ENCODE measurements around the gene NDUFA12. TPM values are rescaled to one million over a fixed set of nuclear protein-coding genes. Genes with fewer than 3 reads are reported as not detected.

NDUFA12 gene
- total RNA-seq, 4 donors from 2014 or later, result 59.6 to 82.3 (median 68.8) TPM

DNA sequence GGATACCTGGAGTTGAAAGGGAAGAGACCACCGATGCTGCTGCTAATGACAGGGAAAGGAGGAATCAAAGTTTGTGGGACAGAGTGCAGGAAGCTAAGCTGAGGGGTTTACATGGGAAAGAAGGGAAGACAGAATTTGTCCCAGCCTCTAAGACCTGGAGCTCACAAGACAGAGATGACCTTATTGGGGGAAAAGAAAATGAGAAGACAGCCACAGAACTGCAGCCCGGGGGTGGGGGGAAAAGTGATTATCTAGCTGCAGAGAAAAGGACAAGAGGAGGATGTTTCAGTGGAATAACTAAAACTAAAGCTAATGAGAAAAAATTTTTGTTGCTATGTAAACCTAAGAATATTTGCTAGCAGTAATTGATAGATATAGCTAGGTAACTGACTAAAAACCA, 30.7 kb downstream of the NDUFA12 start:
- TF ChIP-seq EP300 (IDR thresholded peaks at IDR 0.05) (no peak), POLR2A (IDR thresholded peaks at IDR 0.05) (no peak)
- TF ChIP-seq, protein P1, sequence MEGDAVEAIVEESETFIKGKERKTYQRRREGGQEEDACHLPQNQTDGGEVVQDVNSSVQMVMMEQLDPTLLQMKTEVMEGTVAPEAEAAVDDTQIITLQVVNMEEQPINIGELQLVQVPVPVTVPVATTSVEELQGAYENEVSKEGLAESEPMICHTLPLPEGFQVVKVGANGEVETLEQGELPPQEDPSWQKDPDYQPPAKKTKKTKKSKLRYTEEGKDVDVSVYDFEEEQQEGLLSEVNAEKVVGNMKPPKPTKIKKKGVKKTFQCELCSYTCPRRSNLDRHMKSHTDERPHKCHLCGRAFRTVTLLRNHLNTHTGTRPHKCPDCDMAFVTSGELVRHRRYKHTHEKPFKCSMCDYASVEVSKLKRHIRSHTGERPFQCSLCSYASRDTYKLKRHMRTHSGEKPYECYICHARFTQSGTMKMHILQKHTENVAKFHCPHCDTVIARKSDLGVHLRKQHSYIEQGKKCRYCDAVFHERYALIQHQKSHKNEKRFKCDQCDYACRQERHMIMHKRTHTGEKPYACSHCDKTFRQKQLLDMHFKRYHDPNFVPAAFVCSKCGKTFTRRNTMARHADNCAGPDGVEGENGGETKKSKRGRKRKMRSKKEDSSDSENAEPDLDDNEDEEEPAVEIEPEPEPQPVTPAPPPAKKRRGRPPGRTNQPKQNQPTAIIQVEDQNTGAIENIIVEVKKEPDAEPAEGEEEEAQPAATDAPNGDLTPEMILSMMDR (IDR thresholded peaks at IDR 0.05), result no peak
- WGBS, 2 donors, result 75 to 76% methylated on average over 2 of the region's 2 CpGs
- Histone ChIP-seq H3K4me3 (no peak overlapping the region), H3K36me3 (peaks cover 0 to 30% (median 0%) of the 10 kb centered on the region in 3 donors), H3K27ac (no peak overlapping the region), H3K9me3 (no peaks in the 10 kb centered on the region), H3K27me3 (no peaks in the 10 kb centered on the region), H3K4me1 (no peaks in the 10 kb centered on the region)
- DNase-seq (ENCODE audit: low spot score in 2 of 2), result no peak

DNA sequence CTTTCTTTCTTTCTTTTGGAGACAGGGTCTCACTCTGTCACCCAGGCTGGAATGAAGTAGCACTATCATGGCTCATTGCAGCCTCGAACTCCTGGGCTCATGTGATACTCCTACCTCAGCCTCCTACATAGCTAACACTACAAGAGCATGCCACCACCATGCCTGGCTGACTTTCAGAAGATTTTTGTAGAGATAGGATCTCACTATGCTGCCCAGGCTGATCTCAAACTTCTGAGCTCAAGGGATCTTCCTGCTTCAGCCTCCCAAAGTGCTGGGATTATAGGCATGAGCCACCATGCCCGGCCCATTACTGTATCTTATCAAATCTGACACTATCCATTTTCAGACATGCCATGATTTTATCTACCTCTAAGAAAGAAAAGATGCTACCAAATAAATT, 31.6 kb downstream of the NDUFA12 start:
- H3K9me3 ChIP-seq, result no peaks in the 10 kb centered on the region
- peaks cover 0 to 30% (median 0%) of the 10 kb centered on the region in 3 donors for H3K36me3 ChIP-seq
- H3K4me1 ChIP-seq, result no peaks in the 10 kb centered on the region
- no peak overlapping the region for H3K4me3 ChIP-seq
- no peak overlapping the region for H3K27ac ChIP-seq
- WGBS, 2 donors, result 93 to 100% methylated on average over 2 of the region's 2 CpGs
- TF ChIP-seq EP300 (IDR thresholded peaks at IDR 0.05) (no peak), POLR2A (IDR thresholded peaks at IDR 0.05) (no peak)
- TF ChIP-seq, protein P1 (IDR thresholded peaks at IDR 0.05), result no peak
- no peak for DNase-seq (ENCODE audit: low spot score in 2 of 2)
- H3K27me3 ChIP-seq, result no peaks in the 10 kb centered on the region

DNA sequence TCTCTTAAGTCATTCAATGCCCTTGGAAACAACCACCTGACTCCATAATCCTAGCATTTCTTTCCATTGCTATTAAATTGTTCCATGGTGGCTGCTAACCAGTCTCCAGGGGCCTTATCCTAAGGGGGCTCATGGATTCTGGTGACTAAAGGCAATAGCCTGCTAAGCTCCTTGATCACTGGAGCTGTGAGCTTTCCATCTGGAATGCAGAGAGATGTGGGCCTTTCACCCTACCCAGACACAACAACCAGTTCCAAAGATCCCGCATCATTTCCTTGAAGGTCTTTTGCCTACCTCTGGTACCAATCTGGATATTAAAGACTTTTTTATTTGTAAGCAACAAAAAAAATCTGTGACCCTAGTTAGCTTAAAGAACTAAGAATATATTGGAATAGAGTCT, 32.9 kb downstream of the NDUFA12 start:
- Histone ChIP-seq H3K4me1 (no peaks in the 10 kb centered on the region), H3K9me3 (no peaks in the 10 kb centered on the region), H3K4me3 (no peak overlapping the region), H3K27me3 (no peaks in the 10 kb centered on the region), H3K27ac (no peak overlapping the region), H3K36me3 (peaks cover 0 to 30% (median 0%) of the 10 kb centered on the region in 3 donors)
- WGBS, 2 donors, result 97 to 100% methylated on average over 1 of the region's 1 CpG
- DNase-seq (ENCODE audit: low spot score in 2 of 2), result no peak
- TF ChIP-seq POLR2A (IDR thresholded peaks at IDR 0.05) (no peak), EP300 (IDR thresholded peaks at IDR 0.05) (no peak)
- TF ChIP-seq, protein P1 (IDR thresholded peaks at IDR 0.05), result no peak

DNA sequence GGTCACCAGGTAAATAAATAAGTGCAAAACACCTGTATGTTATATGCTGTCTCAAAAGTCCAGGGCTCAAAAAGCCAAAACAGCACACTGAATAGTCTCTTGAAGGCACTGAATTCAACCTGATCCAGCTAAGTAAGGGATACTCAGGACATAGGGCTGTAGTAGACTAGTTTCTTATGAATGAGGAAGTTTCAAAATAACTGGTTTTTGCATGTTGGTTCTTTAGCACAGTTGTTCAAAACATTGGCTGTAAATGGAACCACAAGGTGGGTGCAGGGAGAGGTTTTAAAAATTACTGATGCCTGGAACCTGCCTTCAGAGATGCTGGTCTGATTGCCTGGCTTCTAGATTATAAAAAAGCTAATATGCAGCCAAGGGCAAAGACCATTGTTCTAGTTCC, 34.1 kb downstream of the NDUFA12 start:
- Histone ChIP-seq H3K36me3 (peaks cover 0 to 30% (median 0%) of the 10 kb centered on the region in 3 donors), H3K27me3 (no peaks in the 10 kb centered on the region), H3K4me1 (no peaks in the 10 kb centered on the region), H3K27ac (no peak overlapping the region), H3K4me3 (no peak overlapping the region), H3K9me3 (no peaks in the 10 kb centered on the region)
- DNase-seq (ENCODE audit: low spot score in 2 of 2), result no peak
- TF ChIP-seq, protein P1 (IDR thresholded peaks at IDR 0.05), result no peak
- TF ChIP-seq EP300 (IDR thresholded peaks at IDR 0.05) (no peak), POLR2A (IDR thresholded peaks at IDR 0.05) (no peak)

DNA sequence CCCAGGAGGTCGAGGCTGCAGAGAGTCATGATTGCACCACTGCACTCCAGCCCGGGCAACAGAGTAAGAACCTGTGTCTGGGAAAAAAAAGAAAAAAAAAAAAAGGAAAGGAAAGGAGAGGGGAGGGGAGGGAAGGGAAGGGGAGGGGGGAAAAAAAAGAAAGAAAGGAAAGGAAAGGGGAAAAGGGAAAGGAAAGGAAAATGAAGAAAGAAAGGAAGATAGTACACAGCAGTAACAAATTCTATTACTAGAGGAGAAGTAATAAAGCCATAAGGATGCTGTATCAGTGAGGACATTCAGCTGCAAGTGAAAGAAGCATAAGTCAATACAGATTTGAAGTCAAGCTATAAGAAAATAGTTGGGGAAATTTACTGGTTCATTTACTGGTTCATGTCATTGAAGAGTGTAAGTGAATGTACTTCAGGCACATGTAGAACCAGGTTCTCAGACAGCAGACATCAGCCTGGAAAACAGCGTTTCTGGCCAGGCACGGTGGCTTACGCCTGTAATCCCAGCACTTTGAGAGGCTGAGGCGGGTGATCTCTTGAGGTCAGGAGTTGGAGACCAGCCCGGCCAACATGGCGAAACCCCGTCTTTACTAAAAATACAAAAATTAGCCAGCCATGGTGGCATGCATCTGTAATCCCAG, 37.4 kb downstream of the NDUFA12 start:
- H3K36me3 ChIP-seq, result peaks cover 0 to 21% (median 0%) of the 10 kb centered on the region in 3 donors
- H3K27ac ChIP-seq, result no peak overlapping the region
- no peaks in the 10 kb centered on the region for H3K9me3 ChIP-seq
- H3K4me1 ChIP-seq, result no peaks in the 10 kb centered on the region
- WGBS, 2 donors, result 92 to 93% methylated on average over 8 to 9 of the region's 9 CpGs
- H3K4me3 ChIP-seq, result no peak overlapping the region
- DNase-seq (ENCODE audit: low spot score in 2 of 2), result no peak
- no peaks in the 10 kb centered on the region for H3K27me3 ChIP-seq
- TF ChIP-seq POLR2A (IDR thresholded peaks at IDR 0.05), result no peak
- TF ChIP-seq, protein P1 (IDR thresholded peaks at IDR 0.05), result no peak
- no peak for TF ChIP-seq EP300 (IDR thresholded peaks at IDR 0.05)

Data from tibial nerve (tissue), 4 donors.